Liver (tissue), 3 donors: ENCODE measurements around the gene ABCA4.

ENCODE experiments used
- EGR1 ChIP-seq, 2 donors: IDR thresholded peaks; 2 replicates each; pipeline ENCODE4 v1.6.1; 2016 to 2018; ENCODE audit warnings: antibody characterized with exemption in 2 of 2, low read depth in 2 of 2
- JUND ChIP-seq, 2 donors: IDR thresholded peaks; 2 replicates each; pipeline ENCODE4 v1.6.1; 2016; ENCODE audit warnings: antibody characterized with exemption in 2 of 2
- NR2F2 ChIP-seq: IDR thresholded peaks from 2 replicates; pipeline ENCODE4 v1.6.1; 2016; ENCODE audit warnings: antibody characterized with exemption
- RAD21 ChIP-seq, 2 donors: IDR thresholded peaks; 2 replicates each; pipeline ENCODE4 v1.6.1; 2016; ENCODE audit warnings: antibody characterized with exemption in 2 of 2, mild to moderate bottlenecking in 2 of 2
- RXRA ChIP-seq, 2 donors: IDR thresholded peaks; 2 replicates each; pipeline ENCODE4 v1.6.1; 2017 to 2018; ENCODE audit warnings: antibody characterized with exemption in 2 of 2, mild to moderate bottlenecking in 1 of 2
- SP1 ChIP-seq: IDR thresholded peaks from 2 replicates; pipeline ENCODE4 v1.6.1; 2018; ENCODE audit warnings: antibody characterized with exemption, mild to moderate bottlenecking
- TAF1 ChIP-seq: conservative IDR thresholded peaks from 2 replicates; pipeline ENCODE4 v1.6.1; 2016; ENCODE audit warnings: antibody characterized with exemption, mild to moderate bottlenecking
- YY1 ChIP-seq: IDR thresholded peaks from 2 replicates; pipeline ENCODE4 v1.6.1; 2016; ENCODE audit warnings: antibody characterized with exemption, mild to moderate bottlenecking
- TF ChIP-seq, protein P1 (sequence below): fragments of 150-350 bp; IDR thresholded peaks from 2 replicates; pipeline ENCODE4 v1.5.1; 2017; ENCODE audit warnings: improper control_type of control experiment, low read depth, low read length; ENCODE audit not compliant: missing input control
- TF ChIP-seq, protein P2 (sequence below): IDR thresholded peaks from 2 replicates; pipeline ENCODE4 v1.6.1; 2016; ENCODE audit warnings: antibody characterized with exemption, mild to moderate bottlenecking
- TF ChIP-seq, protein P3 (sequence below): IDR thresholded peaks from 2 replicates; pipeline ENCODE4 v1.6.1; 2016; ENCODE audit warnings: antibody characterized with exemption
- TF ChIP-seq, protein P4 (sequence below): IDR thresholded peaks from 2 replicates; pipeline ENCODE4 v1.6.1; 2016; ENCODE audit warnings: antibody characterized with exemption
- TF ChIP-seq, protein P5 (sequence below): IDR thresholded peaks from 2 replicates; pipeline ENCODE4 v1.6.1; 2016; ENCODE audit warnings: antibody characterized with exemption
- donor health status: healthy.
- donor health status: healthy.

DNA sequence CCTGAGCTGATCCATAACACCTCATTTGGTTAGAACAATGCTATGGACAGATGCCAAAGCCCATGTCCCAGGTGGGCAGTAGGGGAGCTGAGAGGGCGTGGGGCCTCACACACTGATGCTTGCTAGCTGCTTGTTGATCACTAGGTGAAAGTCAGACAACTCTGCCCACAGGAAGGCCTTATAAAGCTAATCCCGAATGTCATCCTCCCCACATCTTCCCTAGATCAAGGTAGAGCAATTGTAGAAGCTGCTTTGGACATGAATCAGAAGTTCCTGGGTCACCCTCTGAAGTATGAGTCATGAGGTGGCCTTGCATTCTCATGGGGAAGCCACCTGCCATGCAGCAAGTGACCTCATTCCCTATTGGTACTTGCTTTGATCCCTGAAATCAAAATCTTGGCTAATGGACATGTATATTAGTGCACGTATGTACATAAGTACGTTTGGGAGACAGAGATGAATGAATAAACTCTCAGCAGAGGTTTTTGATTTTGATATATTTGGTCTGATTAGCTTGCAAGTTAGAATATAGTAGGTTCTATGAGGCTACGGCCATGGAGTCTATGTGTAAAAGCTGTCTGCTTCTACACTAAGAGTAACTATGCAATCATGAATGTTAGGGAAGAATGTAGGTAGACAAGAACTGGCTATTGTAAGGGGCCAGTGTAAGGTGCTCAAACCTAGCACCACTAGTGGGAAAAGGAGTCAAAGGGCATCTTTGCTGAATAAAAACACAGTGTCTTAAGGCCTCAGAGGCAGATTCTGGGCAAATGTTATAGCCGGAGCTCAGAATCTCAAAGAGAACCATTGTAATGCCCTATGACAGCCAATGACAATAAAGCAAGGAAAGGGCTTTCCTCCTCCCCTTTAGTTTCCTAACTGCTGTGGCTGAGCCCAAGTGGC, 52.6 kb downstream of the ABCA4 start:
- TF ChIP-seq JUND (IDR thresholded peaks at IDR 0.05) (no peak), YY1 (no peak), RXRA (IDR thresholded peaks at IDR 0.05) (no peak), RAD21 (IDR thresholded peaks at IDR 0.05) (no peak), EGR1 (IDR thresholded peaks at IDR 0.05; ENCODE audit: low read depth in 2 of 2) (no peak), TAF1 (no peak), SP1 (no peak), NR2F2 (no peak)
- TF ChIP-seq, protein P1, sequence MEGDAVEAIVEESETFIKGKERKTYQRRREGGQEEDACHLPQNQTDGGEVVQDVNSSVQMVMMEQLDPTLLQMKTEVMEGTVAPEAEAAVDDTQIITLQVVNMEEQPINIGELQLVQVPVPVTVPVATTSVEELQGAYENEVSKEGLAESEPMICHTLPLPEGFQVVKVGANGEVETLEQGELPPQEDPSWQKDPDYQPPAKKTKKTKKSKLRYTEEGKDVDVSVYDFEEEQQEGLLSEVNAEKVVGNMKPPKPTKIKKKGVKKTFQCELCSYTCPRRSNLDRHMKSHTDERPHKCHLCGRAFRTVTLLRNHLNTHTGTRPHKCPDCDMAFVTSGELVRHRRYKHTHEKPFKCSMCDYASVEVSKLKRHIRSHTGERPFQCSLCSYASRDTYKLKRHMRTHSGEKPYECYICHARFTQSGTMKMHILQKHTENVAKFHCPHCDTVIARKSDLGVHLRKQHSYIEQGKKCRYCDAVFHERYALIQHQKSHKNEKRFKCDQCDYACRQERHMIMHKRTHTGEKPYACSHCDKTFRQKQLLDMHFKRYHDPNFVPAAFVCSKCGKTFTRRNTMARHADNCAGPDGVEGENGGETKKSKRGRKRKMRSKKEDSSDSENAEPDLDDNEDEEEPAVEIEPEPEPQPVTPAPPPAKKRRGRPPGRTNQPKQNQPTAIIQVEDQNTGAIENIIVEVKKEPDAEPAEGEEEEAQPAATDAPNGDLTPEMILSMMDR = no peak
- TF ChIP-seq, protein P2, sequence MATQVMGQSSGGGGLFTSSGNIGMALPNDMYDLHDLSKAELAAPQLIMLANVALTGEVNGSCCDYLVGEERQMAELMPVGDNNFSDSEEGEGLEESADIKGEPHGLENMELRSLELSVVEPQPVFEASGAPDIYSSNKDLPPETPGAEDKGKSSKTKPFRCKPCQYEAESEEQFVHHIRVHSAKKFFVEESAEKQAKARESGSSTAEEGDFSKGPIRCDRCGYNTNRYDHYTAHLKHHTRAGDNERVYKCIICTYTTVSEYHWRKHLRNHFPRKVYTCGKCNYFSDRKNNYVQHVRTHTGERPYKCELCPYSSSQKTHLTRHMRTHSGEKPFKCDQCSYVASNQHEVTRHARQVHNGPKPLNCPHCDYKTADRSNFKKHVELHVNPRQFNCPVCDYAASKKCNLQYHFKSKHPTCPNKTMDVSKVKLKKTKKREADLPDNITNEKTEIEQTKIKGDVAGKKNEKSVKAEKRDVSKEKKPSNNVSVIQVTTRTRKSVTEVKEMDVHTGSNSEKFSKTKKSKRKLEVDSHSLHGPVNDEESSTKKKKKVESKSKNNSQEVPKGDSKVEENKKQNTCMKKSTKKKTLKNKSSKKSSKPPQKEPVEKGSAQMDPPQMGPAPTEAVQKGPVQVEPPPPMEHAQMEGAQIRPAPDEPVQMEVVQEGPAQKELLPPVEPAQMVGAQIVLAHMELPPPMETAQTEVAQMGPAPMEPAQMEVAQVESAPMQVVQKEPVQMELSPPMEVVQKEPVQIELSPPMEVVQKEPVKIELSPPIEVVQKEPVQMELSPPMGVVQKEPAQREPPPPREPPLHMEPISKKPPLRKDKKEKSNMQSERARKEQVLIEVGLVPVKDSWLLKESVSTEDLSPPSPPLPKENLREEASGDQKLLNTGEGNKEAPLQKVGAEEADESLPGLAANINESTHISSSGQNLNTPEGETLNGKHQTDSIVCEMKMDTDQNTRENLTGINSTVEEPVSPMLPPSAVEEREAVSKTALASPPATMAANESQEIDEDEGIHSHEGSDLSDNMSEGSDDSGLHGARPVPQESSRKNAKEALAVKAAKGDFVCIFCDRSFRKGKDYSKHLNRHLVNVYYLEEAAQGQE = no peak
- TF ChIP-seq, protein P3, sequence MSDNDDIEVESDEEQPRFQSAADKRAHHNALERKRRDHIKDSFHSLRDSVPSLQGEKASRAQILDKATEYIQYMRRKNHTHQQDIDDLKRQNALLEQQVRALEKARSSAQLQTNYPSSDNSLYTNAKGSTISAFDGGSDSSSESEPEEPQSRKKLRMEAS = no peak
- TF ChIP-seq, protein P4, sequence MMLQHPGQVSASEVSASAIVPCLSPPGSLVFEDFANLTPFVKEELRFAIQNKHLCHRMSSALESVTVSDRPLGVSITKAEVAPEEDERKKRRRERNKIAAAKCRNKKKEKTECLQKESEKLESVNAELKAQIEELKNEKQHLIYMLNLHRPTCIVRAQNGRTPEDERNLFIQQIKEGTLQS = no peak
- TF ChIP-seq, protein P5, sequence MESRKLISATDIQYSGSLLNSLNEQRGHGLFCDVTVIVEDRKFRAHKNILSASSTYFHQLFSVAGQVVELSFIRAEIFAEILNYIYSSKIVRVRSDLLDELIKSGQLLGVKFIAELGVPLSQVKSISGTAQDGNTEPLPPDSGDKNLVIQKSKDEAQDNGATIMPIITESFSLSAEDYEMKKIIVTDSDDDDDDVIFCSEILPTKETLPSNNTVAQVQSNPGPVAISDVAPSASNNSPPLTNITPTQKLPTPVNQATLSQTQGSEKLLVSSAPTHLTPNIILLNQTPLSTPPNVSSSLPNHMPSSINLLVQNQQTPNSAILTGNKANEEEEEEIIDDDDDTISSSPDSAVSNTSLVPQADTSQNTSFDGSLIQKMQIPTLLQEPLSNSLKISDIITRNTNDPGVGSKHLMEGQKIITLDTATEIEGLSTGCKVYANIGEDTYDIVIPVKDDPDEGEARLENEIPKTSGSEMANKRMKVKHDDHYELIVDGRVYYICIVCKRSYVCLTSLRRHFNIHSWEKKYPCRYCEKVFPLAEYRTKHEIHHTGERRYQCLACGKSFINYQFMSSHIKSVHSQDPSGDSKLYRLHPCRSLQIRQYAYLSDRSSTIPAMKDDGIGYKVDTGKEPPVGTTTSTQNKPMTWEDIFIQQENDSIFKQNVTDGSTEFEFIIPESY = no peak
